Vagina (tissue), 2 donors: Measurements from ENCODE around the gene TEX48. TPM values are rescaled to one million over a fixed set of nuclear protein-coding genes. Genes with fewer than 3 reads are reported as not detected.
A peak's percentile ranks its signal among the peaks of the same experiment; 100 is the strongest.

Experiments
- DNase-seq, 2 donors: peaks; one replicate each; pipeline ENCODE4 v3.0.0-alpha.2; 2017; ENCODE audit errors: extremely low spot score in 2 of 2
- H3K27ac ChIP-seq: fragments of 200-600 bp; sonication (generic); one replicate; pipeline ENCODE4 v1.5.1; 2019
- H3K27me3 ChIP-seq: fragments of 200-600 bp; sonication (generic); one replicate; pipeline ENCODE4 v1.5.1; 2019
- H3K36me3 ChIP-seq, 2 donors: fragments of 200-600 bp; sonication (generic); one replicate each; pipeline ENCODE4 v1.5.1; 2017 to 2019
- H3K4me1 ChIP-seq: fragments of 200-600 bp; sonication (generic); one replicate; pipeline ENCODE4 v1.5.1; 2019
- H3K4me3 ChIP-seq, 2 donors: fragments of 200-600 bp; sonication (generic); 1 replicate in 1 of 2; 2 replicates in 1 of 2; pipeline ENCODE4 v1.5.1; 2016 to 2019
- H3K9me3 ChIP-seq: fragments of 200-600 bp; sonication (generic); one replicate; pipeline ENCODE4 v1.5.1; 2019
- CTCF ChIP-seq, 3 experiments: fragments of 450-650 bp in 2 of 3; fragments of 200-600 bp in 1 of 3; sonication (generic) in 1 of 3; IDR thresholded peaks; one replicate each; pipeline ENCODE4 v1.5.1; 2017 to 2019; ENCODE audit warnings: antibody characterized with exemption in 3 of 3, mild to moderate bottlenecking in 2 of 3, moderate library complexity in 2 of 3
- POLR2A ChIP-seq, 2 donors: fragments of 450-650 bp; IDR thresholded peaks; one replicate each; pipeline ENCODE4 v1.6.1; 2017; ENCODE audit warnings: antibody characterized with exemption in 2 of 2, mild to moderate bottlenecking in 2 of 2, moderate library complexity in 2 of 2
- POLR2AphosphoS5 ChIP-seq, 2 donors: sonication (generic); formaldehyde crosslinking; IDR thresholded peaks; one replicate each; pipeline ENCODE4 v1.9.0; 2017; ENCODE audit warnings: antibody characterized with exemption in 2 of 2, mild to moderate bottlenecking in 2 of 2, low read depth in 1 of 2; ENCODE audit not compliant: insufficient read depth in 1 of 2
- intact Hi-C: fragments of 100-400 bp; cut with DNase I; formaldehyde crosslinking; loops from one replicate; pipeline ENCODE4 v1.15.1; 2023
- total RNA-seq: library from RNA; depleted of rRNA; stranded (reverse); fragments of >200 nt; gene quantifications from one replicate; pipeline ENCODE4 v1.2.3, GENCODE V29; 2016

Gene TEX48
- total RNA-seq, 1 donor from 2014 or later: not detected

DNA sequence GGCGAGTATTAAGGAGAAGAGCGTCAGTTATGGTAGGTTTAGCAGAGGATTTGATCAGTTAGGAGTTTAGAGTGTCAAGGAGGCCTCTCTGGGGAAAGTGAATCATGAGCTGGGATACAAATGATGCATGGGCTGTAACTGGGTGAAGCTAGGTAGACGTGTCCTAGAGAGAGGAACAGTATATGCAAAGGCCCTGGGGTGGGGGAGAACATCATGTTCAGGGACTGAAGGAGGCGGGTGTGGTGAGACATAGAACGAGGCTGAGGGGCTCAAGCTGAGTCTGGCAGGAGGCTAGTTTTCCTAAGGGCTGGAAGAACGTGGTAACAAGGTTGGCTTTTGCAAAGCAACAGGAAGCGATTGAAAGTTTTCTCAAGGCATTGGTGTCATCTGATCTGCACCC lies 60.4 kb downstream of the TEX48 start:
- TF ChIP-seq POLR2A (IDR thresholded peaks at IDR 0.05) (no peak), CTCF (IDR thresholded peaks at IDR 0.05) (no peak), POLR2AphosphoS5 (IDR thresholded peaks at IDR 0.05; ENCODE audit: insufficient read depth in 1 of 2, low read depth in 1 of 2) (no peak)
- no peak overlapping the region for H3K27ac ChIP-seq
- H3K4me3 ChIP-seq: no peak overlapping the region
- intact Hi-C loops: no loop called here
- no peaks in the 10 kb centered on the region for H3K9me3 ChIP-seq
- peaks cover 0 to 2% of the 10 kb centered on the region in 2 donors for H3K36me3 ChIP-seq
- peaks cover 6% of the 10 kb centered on the region for H3K4me1 ChIP-seq
- no peak for DNase-seq
- H3K27me3 ChIP-seq: no peaks in the 10 kb centered on the region

- Histone ChIP-seq H3K27me3 (no peaks in the 10 kb centered on the region), H3K4me1 (peaks cover 6% of the 10 kb centered on the region), H3K27ac (peak overlapping the region; percentile 10), H3K9me3 (no peaks in the 10 kb centered on the region), H3K36me3 (no peaks in the 10 kb centered on the region), H3K4me3 (no peak overlapping the region)
- DNase-seq: no peak
- TF ChIP-seq POLR2A (IDR thresholded peaks at IDR 0.05) (no peak), POLR2AphosphoS5 (IDR thresholded peaks at IDR 0.05; ENCODE audit: insufficient read depth in 1 of 2, low read depth in 1 of 2) (no peak), CTCF (IDR thresholded peaks at IDR 0.05) (no peak)
- intact Hi-C loops: no loop called here
Measured at GRCh38 chr9:114619191-114619761, 62.7 kb downstream of the TEX48 start.

DNA sequence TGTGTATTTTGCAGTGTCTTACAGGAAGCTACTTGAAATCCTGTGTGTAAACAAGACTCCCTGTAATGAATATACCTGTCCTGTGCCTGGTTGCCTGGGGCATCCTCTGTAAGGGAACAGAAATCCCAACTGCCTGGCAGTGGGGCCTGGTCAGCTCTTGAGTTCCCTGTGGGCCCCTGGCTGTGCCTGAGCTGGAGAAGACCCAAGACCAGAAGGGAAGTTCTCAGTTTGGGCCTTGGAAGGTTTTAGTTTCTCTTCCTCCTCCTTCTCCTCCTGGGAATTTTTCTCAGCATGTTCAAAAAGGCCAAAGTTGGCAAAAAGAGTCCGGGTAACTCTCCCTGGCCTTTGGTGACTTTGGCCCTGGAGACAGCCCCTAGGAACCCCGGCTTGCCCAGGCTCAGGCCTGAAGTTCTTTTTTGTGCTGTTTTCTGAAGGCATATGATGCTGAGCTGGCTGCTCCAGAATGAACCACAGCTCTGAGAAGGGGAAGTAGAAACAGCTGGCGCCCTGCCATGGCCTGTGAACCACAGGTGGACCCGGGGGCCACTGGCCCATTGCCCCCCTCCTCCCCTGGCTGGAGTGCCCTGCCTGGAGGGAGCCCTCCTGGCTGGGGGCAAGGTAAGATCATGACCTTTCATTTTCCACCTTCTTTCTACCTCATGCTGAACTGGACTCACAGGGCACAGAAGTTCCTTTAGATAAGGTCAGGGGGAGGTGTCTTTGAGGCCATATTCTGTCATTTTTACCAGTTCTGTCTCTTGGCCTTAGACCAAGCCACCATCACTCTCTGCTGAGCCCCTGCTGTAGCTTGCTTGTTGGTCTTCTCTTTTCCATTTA lies 65.1 kb downstream of the TEX48 start:
- no peak for TF ChIP-seq CTCF (IDR thresholded peaks at IDR 0.05)
- no peak for TF ChIP-seq POLR2AphosphoS5 (IDR thresholded peaks at IDR 0.05; ENCODE audit: insufficient read depth in 1 of 2, low read depth in 1 of 2)
- no peak for TF ChIP-seq POLR2A (IDR thresholded peaks at IDR 0.05)
- intact Hi-C loops: no loop called here
- H3K27ac ChIP-seq: no peak overlapping the region
- no peaks in the 10 kb centered on the region for H3K9me3 ChIP-seq
- no peaks in the 10 kb centered on the region for H3K27me3 ChIP-seq
- no peak overlapping the region for H3K4me3 ChIP-seq
- H3K4me1 ChIP-seq: peaks cover 23% of the 10 kb centered on the region
- no peaks in the 10 kb centered on the region for H3K36me3 ChIP-seq
- DNase-seq: no peak

Other genes with a start within 250 kb of the TEX48 start
- 9.1 TPM for gene WHRN, start 176.7 kb downstream of the TEX48 start, total RNA-seq
- gene ATP6V1G1, start 94.4 kb downstream of the TEX48 start, total RNA-seq: 161 TPM
- 11.5 TPM for gene TMEM268, start 70.9 kb downstream of the TEX48 start, total RNA-seq
- gene TEX53, start 24.4 kb downstream of the TEX48 start, total RNA-seq: not detected
- 0.74 TPM for gene TNFSF15, start 123.8 kb upstream of the TEX48 start, total RNA-seq
- 4.2 TPM for gene TNFSF8, start 248.4 kb upstream of the TEX48 start, total RNA-seq